Mucosa of descending colon (tissue), 3 donors: Measurements from ENCODE around the gene RPS24. TPM values are rescaled to one million over a fixed set of nuclear protein-coding genes. Genes with fewer than 3 reads are reported as not detected.

ENCODE experiments used
- ATAC-seq: fragments of 200-7000 bp; cut with Tn5 transposase; one replicate; pipeline ENCODE4 v1.9.1; 2020; ENCODE audit warnings: mild to moderate bottlenecking, moderate library complexity
- DNase-seq, 3 donors: peaks; one replicate each; pipeline ENCODE4 v3.0.0-alpha.2; 2020
- H3K36me3 ChIP-seq: fragments of 200-600 bp; one replicate; pipeline ENCODE4 v1.8.0; 2021; ENCODE audit warnings: low read depth, mild to moderate bottlenecking
- H3K4me1 ChIP-seq: fragments of 200-600 bp; one replicate; pipeline ENCODE4 v1.8.0; 2021; ENCODE audit warnings: low read depth, mild to moderate bottlenecking
- H3K4me3 ChIP-seq: fragments of 200-600 bp; one replicate; pipeline ENCODE4 v1.8.0; 2021; ENCODE audit warnings: mild to moderate bottlenecking
- H3K9me3 ChIP-seq: fragments of 200-600 bp; one replicate; pipeline ENCODE4 v1.8.0; 2021; ENCODE audit warnings: mild to moderate bottlenecking
- CTCF ChIP-seq: fragments of 200-600 bp; IDR thresholded peaks from one replicate; pipeline ENCODE4 v1.8.0; 2022; ENCODE audit warnings: antibody characterized with exemption, mild to moderate bottlenecking
- intact Hi-C, 2 donors: fragments of 100-400 bp; cut with DNase I in 1 of 2; cut with micrococcal nuclease in 1 of 2; formaldehyde crosslinking; loops; one replicate each; pipeline versions ENCODE4 v1.11.0 to v1.11.1; 2022; cut with DNase I, micrococcal nuclease
- long read RNA-seq, 2 donors: library from polyadenylated mRNA; unstranded; transcript quantifications; one replicate each; pipeline ENCODE4 v2.0.0, GENCODE V29; 2019 to 2021
- total RNA-seq, 3 donors: library from RNA; stranded (reverse); fragmentation: NEBNext Ultra II Directional in 2 of 3; extraction: Animal tissue kit (Norgen Biotek cat#: 25700) in 2 of 3; gene quantifications; one replicate each; pipeline versions ENCODE4 v1.2.1 to v1.2.4, GENCODE V29; 2021 to 2023
- donor health status: DM: no; HTN: no; CAD: no; lungs with moderate emphysema.
- donor health status: DM: no; HTN: no; CAD: no.
- donor health status: DM: no; HTN: yes; CAD: no.

Gene RPS24
- total RNA-seq: 1,000 to 10,000 TPM; 1,117 to 1,284 (median 1,155) TPM
- long read RNA-seq, donor 1, partial matches to known transcripts: 1 of 10 reads
- long read RNA-seq, donor 1, other reads (novel, unspliced or antisense): 1 of 10 reads
- long read RNA-seq, donor 2, transcript RPS24-214 (5 exons, 634 nt): major isoform, 83 of 132 reads
- long read RNA-seq, donor 2, transcript RPS24-207 (3 exons, 1,104 nt): minor isoform, 5 of 132 reads
- long read RNA-seq, donor 2, transcript RPS24-210 (4 exons, 1,008 nt): minor isoform, 12 of 132 reads
- long read RNA-seq, donor 2, partial matches to known transcripts: 26 of 132 reads
- long read RNA-seq, donor 2, other reads (novel, unspliced or antisense): 4 of 132 reads

GRCh38 chr10:78033637-78034470 is at the start of gene RPS24:
Gene RPS24, plus strand, starts transcription at chr10:78033863. Its CDS starts 39 bp downstream, at chr10:78033902.
- peaks cover 20% of the 10 kb centered on the region for H3K4me1 ChIP-seq
- H3K4me3 ChIP-seq: peak within 1 kb of the TSS; percentile 38
- H3K9me3 ChIP-seq: no peaks in the 10 kb centered on the region
- peak; percentile 10 for TF ChIP-seq CTCF
- peak; percentile 95 to 98 (median 97) for DNase-seq
- intact Hi-C loops: no loop called here
- peak; percentile 92 for ATAC-seq
- H3K36me3 ChIP-seq: peaks cover 10% of the 10 kb centered on the region

GRCh38 chr10:77984986-77985385 is 48.7 kb upstream of the RPS24 start:
- Histone ChIP-seq H3K9me3 (no peaks in the 10 kb centered on the region), H3K36me3 (peaks cover 12% of the 10 kb centered on the region), H3K4me1 (no peaks in the 10 kb centered on the region), H3K4me3 (no peak overlapping the region)
- DNase-seq (peak in 1 of 3 donors; percentile 47), ATAC-seq (peak; percentile 69)
- intact Hi-C loops: no loop called here
- TF ChIP-seq CTCF: no peak

DNA sequence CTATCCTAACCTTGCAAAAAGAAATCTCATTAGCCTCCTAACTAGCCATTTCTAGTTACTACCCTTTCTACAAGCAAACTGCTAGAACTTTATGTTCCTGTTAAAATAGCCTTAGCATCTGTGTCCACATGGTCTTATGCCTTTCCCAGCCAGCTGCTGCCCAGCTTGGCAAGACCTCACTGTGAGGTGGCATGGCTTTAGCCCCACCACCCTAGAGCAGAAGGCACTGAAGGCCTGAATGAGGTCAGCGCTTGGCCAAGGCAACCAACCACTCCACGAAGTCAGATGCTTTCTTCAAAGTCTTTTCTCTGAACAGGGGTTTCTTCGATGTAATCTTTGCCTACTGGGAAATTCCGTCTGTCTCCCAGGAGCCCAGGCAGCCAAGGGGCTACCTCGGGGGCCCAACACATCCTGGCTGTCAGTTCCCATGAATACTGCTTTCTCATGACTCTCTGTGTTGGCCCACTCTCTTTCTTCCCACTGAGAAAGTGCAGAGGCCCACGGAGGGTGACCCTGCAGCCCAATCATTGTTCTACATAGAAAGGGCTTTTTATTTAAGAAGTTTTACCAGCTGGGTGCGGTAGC is 45.9 kb upstream of the RPS24 start:
- DNase-seq (no peak), ATAC-seq (no peak)
- H3K4me3 ChIP-seq: no peak overlapping the region
- H3K9me3 ChIP-seq: no peaks in the 10 kb centered on the region
- no peaks in the 10 kb centered on the region for H3K4me1 ChIP-seq
- intact Hi-C loops: no loop called here
- H3K36me3 ChIP-seq: peaks cover 3% of the 10 kb centered on the region
- TF ChIP-seq CTCF: no peak

DNA sequence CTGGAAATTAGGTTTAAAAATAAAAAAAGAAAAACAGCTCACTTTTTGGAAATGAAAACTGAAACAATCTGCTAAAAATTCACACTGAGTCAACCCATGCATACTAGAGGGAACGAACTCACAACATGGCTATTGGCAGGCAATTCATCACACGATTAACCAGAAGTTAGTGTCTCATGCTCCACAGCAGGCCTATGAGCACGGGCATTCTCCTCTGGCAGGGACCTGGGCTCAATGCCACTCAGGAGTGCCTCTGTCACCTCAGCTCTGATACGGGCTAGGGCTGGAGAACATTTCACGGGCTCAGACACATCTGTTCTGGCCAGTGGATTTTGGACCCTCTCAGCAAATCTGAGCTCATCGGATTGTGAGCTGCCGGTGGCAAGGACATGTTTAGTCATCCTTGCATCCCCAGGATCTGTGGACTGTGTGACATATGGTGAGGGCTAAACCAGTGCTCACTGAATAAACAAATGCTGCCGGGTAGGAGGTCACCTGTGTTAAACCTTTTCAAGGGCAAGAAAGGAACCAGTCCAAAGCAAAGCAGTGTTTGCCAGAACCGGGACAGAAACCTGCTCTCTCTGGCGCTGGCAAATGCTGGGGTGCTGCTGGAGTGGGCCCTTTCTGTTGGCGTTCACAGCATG is 44.5 kb upstream of the RPS24 start:
- no peak for DNase-seq
- intact Hi-C loops: no loop called here

More for the DNA sequence above, 44.5 kb upstream of the RPS24 start:
- H3K9me3 ChIP-seq: no peaks in the 10 kb centered on the region
- no peak for TF ChIP-seq CTCF
- H3K4me3 ChIP-seq: no peak overlapping the region
- H3K4me1 ChIP-seq: no peaks in the 10 kb centered on the region
- peak; percentile 54 for ATAC-seq
- peaks cover 3% of the 10 kb centered on the region for H3K36me3 ChIP-seq
